MM.1S (cell line): ENCODE results near the gene KLC1.

Experiments
- CTCF ChIP-seq: fragments of 300-600 bp; sonication (generic); IDR thresholded peaks from 2 replicates; pipeline ENCODE4 v1.5.1; 2016; ENCODE audit warnings: antibody characterized with exemption, low read length, mixed read lengths
- EZH2 ChIP-seq: fragments of 300-600 bp; sonication (generic); optimal IDR thresholded peaks from 2 replicates; pipeline ENCODE3; 2017; ENCODE audit warnings: low read depth, mild to moderate bottlenecking, antibody characterized with exemption, low read length, mixed read lengths

DNA sequence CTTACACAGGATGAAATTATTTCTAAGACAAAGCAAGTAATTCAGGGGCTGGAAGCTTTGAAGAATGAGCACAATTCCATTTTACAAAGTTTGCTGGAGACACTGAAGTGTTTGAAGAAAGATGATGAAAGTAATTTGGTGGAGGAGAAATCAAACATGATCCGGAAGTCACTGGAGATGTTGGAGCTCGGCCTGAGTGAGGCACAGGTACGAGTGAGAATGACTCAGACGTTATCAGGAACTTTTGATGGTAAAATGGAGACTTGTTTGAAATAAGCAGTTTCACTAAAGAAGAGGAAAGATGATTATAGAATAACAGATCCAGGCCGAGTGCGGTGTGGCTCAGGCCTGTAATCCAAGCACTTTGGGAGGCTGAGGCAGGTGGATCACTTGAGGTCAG lies 25.6 kb downstream of the KLC1 start:
- TF ChIP-seq CTCF (no peak), EZH2 (no peak)
